ENCODE data around the gene KRTAP5-1.
A peak's percentile ranks its signal among the peaks of the same experiment; 100 is the strongest.
"Not testable (repeated sequence)": the region's sequence is repeated elsewhere in the genome, so short reads cannot be mapped to it uniquely, and the experiment has no call there.

KRTAP5-1 gene

DNA sequence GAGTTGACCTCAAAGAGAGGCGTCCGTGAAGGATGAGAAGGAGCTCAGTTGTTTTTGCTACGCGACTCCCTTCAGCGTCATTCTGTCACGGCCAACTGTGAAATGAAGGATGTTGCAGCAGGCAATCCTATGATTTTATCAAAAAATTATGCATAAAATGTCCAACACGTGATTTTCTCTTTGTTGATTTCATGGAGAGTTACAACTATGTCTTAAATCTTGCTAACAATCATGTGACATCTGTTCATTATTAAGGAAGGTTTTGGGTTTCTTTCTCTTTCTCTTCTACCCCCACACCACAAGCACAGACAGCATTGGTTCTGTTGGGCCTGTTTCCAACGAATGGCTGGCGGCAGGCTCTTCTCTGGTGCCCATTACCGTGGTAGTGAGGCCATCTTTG is 33.1 kb upstream of the KRTAP5-1 start:
- no peaks in the 10 kb centered on the region for H3K36me3 Mint-ChIP-seq (ENCODE audit: insufficient read depth)
- H3K4me1 Mint-ChIP-seq (ENCODE audit: low read depth in 2 of 2) = peaks cover 5% of the 10 kb centered on the region in 2 donors
- ATAC-seq (replicated peaks) (no peak), DNase-seq (no peak)
- H3K27me3 Mint-ChIP-seq = peaks cover 40 to 47% of the 10 kb centered on the region in 2 donors
- H3K4me3 Mint-ChIP-seq = no peak overlapping the region
- no peaks in the 10 kb centered on the region for H3K9me3 Mint-ChIP-seq
- H3K27ac Mint-ChIP-seq = no peak overlapping the region

- H3K4me3 Mint-ChIP-seq = no peak within 1 kb of the TSS
- peaks cover 8 to 12% of the 10 kb centered on the region in 2 donors for H3K4me1 Mint-ChIP-seq (ENCODE audit: low read depth in 2 of 2)
- peaks cover 35 to 36% of the 10 kb centered on the region in 2 donors for H3K27me3 Mint-ChIP-seq
- H3K9me3 Mint-ChIP-seq = no peaks in the 10 kb centered on the region
- no peaks in the 10 kb centered on the region for H3K36me3 Mint-ChIP-seq (ENCODE audit: insufficient read depth)
- DNase-seq (no peak), ATAC-seq (replicated peaks) (no peak)
- no peak within 1 kb of the TSS for H3K27ac Mint-ChIP-seq
Measured at GRCh38 chr11:1608363-1608762, 23.3 kb upstream of the KRTAP5-1 start, which contains the start of gene KRTAP5-3. TSS of gene KRTAP5-3 (minus strand) at chr11:1608463. CDS start at chr11:1608385, 78 bp downstream.

GRCh38 chr11:1607901-1608300 is 22.8 kb upstream of the KRTAP5-1 start:
- not testable (repeated sequence) for DNase-seq; ATAC-seq (replicated peaks); H3K36me3 Mint-ChIP-seq (ENCODE audit: insufficient read depth); H3K9me3 Mint-ChIP-seq; H3K4me3 Mint-ChIP-seq; H3K27ac Mint-ChIP-seq
- Mint-ChIP-seq H3K27me3 (peaks cover 32 to 40% of the 10 kb centered on the region in 2 donors), H3K4me1 (ENCODE audit: low read depth in 2 of 2) (peaks cover 8 to 12% of the 10 kb centered on the region in 2 donors)

DNA sequence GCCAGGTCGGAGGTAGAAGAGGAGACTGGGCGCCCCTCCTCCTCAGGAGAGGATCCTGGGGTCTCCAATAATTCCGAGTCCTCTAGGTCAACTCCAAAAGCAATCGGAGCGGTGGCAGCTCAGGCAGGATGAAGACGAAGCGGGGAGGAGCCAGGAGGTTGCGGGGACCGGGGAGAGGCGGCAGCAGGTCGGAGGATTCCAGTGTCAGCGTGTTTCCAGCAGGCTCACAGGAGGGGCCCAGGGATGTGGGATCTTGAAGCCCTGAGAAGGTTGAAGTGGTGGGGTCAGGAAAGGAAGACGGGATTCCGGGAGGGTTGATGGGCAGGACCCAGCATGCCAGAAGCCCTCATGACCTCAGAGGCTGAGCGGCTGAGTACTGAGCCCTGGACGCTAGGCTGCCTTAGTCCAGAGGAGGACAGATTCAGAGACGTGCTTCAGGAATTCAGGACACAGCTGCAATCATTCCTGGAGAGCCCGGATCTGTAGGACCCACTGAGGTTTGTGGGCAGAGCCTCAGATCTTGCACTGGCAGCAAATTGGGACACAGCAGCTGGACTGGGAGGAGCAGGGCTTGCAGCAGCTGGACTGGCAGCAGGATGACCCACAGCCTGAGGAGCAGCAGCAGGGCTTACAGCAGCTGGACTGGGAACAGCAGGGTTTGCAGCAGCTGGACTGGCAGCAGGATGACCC is 22.2 kb upstream of the KRTAP5-1 start:
- not testable (repeated sequence) for H3K9me3 Mint-ChIP-seq; H3K36me3 Mint-ChIP-seq (ENCODE audit: insufficient read depth); DNase-seq; H3K27ac Mint-ChIP-seq; ATAC-seq (replicated peaks); H3K4me3 Mint-ChIP-seq
- Mint-ChIP-seq H3K27me3 (peaks cover 32 to 41% of the 10 kb centered on the region in 2 donors), H3K4me1 (ENCODE audit: low read depth in 2 of 2) (peaks cover 8 to 12% of the 10 kb centered on the region in 2 donors)

DNA sequence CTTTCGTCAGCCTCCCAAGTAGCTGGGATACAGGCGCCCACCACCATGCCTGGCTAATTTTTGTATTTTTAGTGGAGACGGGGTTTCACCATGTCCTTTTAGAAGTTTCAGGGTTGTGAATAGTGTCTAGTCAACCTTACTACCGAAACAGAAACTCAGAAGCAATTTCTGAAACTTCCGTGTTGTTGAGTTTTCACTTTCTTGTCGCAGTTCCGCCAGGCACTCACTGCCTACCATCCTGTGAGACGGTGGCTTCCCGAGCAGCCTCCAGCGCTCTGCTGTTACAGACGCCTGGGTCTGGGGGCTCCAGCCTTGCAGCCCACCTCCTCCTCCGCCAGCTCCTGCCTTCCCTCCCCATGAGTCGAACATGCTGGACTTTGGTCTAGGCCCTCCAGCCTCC is 20.8 kb upstream of the KRTAP5-1 start:
- Mint-ChIP-seq H3K27ac (peak overlapping the region; percentile 57 to 74), H3K4me3 (peak overlapping the region; percentile 56 to 57), H3K4me1 (ENCODE audit: low read depth in 2 of 2) (peaks cover 8 to 12% of the 10 kb centered on the region in 2 donors), H3K27me3 (peaks cover 30 to 49% of the 10 kb centered on the region in 2 donors)
- not testable (repeated sequence) for H3K9me3 Mint-ChIP-seq; H3K36me3 Mint-ChIP-seq (ENCODE audit: insufficient read depth)
- DNase-seq = peak in 1 of 3 experiments; percentile 14
- peak; percentile 80 for ATAC-seq (replicated peaks)

GRCh38 chr11:1604711-1605110 is 19.6 kb upstream of the KRTAP5-1 start:
- Mint-ChIP-seq H3K36me3 (ENCODE audit: insufficient read depth) (no peaks in the 10 kb centered on the region), H3K4me3 (no peak overlapping the region), H3K27ac (no peak overlapping the region), H3K9me3 (no peaks in the 10 kb centered on the region), H3K27me3 (peaks cover 18 to 53% of the 10 kb centered on the region in 2 donors), H3K4me1 (ENCODE audit: low read depth in 2 of 2) (peaks cover 8 to 12% of the 10 kb centered on the region in 2 donors)
- ATAC-seq (replicated peaks) (no peak), DNase-seq (no peak)

- Mint-ChIP-seq H3K4me3 (no peak overlapping the region), H3K27ac (no peak overlapping the region), H3K27me3 (peaks cover 15 to 58% of the 10 kb centered on the region in 2 donors), H3K9me3 (no peaks in the 10 kb centered on the region), H3K4me1 (ENCODE audit: low read depth in 2 of 2) (peaks cover 8 to 12% of the 10 kb centered on the region in 2 donors), H3K36me3 (ENCODE audit: insufficient read depth) (no peaks in the 10 kb centered on the region)
- DNase-seq (no peak), ATAC-seq (replicated peaks) (no peak)
Measured at GRCh38 chr11:1604181-1604580, 19.1 kb upstream of the KRTAP5-1 start.

DNA sequence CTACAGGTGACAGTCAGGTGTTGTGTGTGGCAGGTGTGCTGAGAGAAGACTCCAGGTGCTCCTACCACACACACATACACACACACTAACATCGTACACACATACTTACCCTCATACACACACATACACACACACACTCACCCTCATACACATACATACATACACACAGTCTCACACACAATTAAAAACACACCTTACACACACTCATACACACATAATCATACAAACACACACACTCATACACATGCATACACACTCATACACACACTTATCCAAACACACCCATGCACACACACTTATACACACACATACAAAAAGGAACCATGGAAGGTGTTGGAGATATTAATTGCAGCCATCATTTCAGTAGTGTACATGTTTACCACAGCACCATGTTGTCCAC is 18.5 kb upstream of the KRTAP5-1 start:
- Mint-ChIP-seq H3K9me3 (no peaks in the 10 kb centered on the region), H3K4me1 (ENCODE audit: low read depth in 2 of 2) (peaks cover 8 to 15% of the 10 kb centered on the region in 2 donors), H3K27me3 (peaks cover 15 to 54% of the 10 kb centered on the region in 2 donors), H3K27ac (no peak overlapping the region), H3K36me3 (ENCODE audit: insufficient read depth) (no peaks in the 10 kb centered on the region), H3K4me3 (no peak overlapping the region)
- ATAC-seq (replicated peaks) = no peak
- no peak for DNase-seq

DNA sequence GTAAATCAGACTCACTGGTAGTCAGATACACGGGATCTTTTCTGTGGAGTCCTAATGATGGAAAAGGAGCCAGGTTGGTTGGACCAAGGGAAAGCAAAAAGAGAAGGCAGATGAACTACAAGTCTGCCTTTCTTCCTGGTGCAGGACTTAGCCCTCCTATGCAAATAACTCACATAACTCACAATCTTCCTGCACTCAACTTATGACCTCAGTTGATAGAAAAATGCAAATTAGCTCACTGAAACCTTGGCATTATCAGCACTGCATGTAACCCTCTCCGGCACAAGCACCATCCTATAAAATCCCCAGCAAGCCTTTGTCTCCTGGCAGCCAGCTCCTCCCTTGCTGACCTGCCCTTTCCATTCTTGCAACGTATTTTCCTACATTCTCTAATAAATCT is 16.6 kb upstream of the KRTAP5-1 start:
- H3K36me3 Mint-ChIP-seq (ENCODE audit: insufficient read depth); H3K4me3 Mint-ChIP-seq; H3K9me3 Mint-ChIP-seq; H3K27ac Mint-ChIP-seq; ATAC-seq (replicated peaks); DNase-seq: not testable (repeated sequence)
- Mint-ChIP-seq H3K27me3 (peaks cover 16 to 56% of the 10 kb centered on the region in 2 donors), H3K4me1 (ENCODE audit: low read depth in 2 of 2) (peaks cover 8 to 15% of the 10 kb centered on the region in 2 donors)

- ATAC-seq (replicated peaks) (no peak), DNase-seq (no peak)
- Mint-ChIP-seq H3K27ac (no peak overlapping the region), H3K27me3 (peaks cover 21 to 49% of the 10 kb centered on the region in 2 donors), H3K36me3 (ENCODE audit: insufficient read depth) (no peaks in the 10 kb centered on the region), H3K4me1 (ENCODE audit: low read depth in 2 of 2) (peaks cover 2 to 13% of the 10 kb centered on the region in 2 donors), H3K4me3 (no peak overlapping the region), H3K9me3 (no peaks in the 10 kb centered on the region)
Measured at GRCh38 chr11:1600626-1601025, 15.5 kb upstream of the KRTAP5-1 start.

GRCh38 chr11:1598816-1599215 is 13.7 kb upstream of the KRTAP5-1 start:
- Mint-ChIP-seq H3K27ac (no peak overlapping the region), H3K27me3 (peaks cover 21 to 48% of the 10 kb centered on the region in 2 donors), H3K4me3 (peak overlapping the region in 1 of 2 donors; percentile 37), H3K9me3 (no peaks in the 10 kb centered on the region), H3K36me3 (ENCODE audit: insufficient read depth) (no peaks in the 10 kb centered on the region), H3K4me1 (ENCODE audit: low read depth in 2 of 2) (peaks cover 10 to 20% of the 10 kb centered on the region in 2 donors)
- ATAC-seq (replicated peaks) (peak; percentile 90), DNase-seq (peak in 2 of 3 experiments; percentile 22 to 29)

DNA sequence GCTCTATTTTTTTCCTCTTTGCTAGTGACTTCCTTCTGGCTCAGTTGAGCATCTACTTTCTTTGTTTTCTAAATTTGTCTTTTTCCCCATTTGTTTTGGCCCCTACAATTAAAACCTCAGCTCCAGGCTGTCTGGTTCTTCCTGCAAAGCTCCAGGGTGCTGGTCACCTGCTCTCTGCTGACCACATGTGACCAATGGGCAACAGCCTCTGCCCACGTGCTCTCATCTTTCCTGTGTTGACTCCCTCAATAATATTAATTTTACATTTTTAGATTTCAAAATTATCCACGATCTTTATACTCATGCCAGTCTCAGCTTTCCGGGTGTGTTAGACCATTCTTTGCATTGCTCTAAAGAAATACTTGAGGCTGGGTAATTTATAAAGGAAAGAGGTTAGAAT is 13.3 kb upstream of the KRTAP5-1 start:
- not testable (repeated sequence) for H3K9me3 Mint-ChIP-seq; ATAC-seq (replicated peaks); H3K27ac Mint-ChIP-seq; H3K36me3 Mint-ChIP-seq (ENCODE audit: insufficient read depth); DNase-seq
- peak overlapping the region in 1 of 2 donors; percentile 37 for H3K4me3 Mint-ChIP-seq
- peaks cover 11 to 20% of the 10 kb centered on the region in 2 donors for H3K4me1 Mint-ChIP-seq (ENCODE audit: low read depth in 2 of 2)
- peaks cover 21 to 44% of the 10 kb centered on the region in 2 donors for H3K27me3 Mint-ChIP-seq

DNA sequence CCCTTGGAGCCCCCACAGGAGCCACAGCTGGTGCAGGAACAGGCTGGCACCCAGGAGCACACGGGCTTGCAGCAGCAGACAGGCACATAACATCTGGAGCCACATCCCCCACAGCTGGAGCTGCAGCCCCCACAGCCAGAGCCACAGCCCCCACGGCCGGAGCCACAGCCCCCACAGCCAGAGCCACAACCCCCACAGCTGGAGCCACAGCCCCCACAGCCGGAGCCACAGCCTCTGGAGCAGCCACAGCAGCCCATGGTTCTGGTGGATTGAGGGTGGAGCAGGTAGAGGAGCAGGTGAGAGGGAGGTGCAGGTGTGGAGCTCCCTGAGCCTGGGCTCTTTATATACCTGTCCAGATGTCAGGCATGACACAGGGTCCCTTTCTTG is 12.9 kb upstream of the KRTAP5-1 start, which contains the start of gene KRTAP5-2:
Gene KRTAP5-2 (minus strand): TSS at position 301 of the 387 bp plus-strand sequence. CDS start 44 bp downstream, at position 257.
- peaks cover 11 to 20% of the 10 kb centered on the region in 2 donors for H3K4me1 Mint-ChIP-seq (ENCODE audit: low read depth in 2 of 2)
- H3K9me3 Mint-ChIP-seq = no peaks in the 10 kb centered on the region
- H3K27ac Mint-ChIP-seq = no peak within 1 kb of the TSS
- H3K27me3 Mint-ChIP-seq = peaks cover 21 to 41% of the 10 kb centered on the region in 2 donors
- no peaks in the 10 kb centered on the region for H3K36me3 Mint-ChIP-seq (ENCODE audit: insufficient read depth)
- H3K4me3 Mint-ChIP-seq = peak within 1 kb of the TSS in 1 of 2 donors; percentile 37
- no peak for ATAC-seq (replicated peaks)
- no peak for DNase-seq
